ENCODE data around the gene ONECUT2. TPM values are rescaled to one million over a fixed set of nuclear protein-coding genes. Genes with fewer than 3 reads are reported as not detected.

Gene ONECUT2
- total and polyA plus RNA-seq, 2 donors (not counting 1 experiment from before 2014, with no cell fraction given) = not detected

DNA sequence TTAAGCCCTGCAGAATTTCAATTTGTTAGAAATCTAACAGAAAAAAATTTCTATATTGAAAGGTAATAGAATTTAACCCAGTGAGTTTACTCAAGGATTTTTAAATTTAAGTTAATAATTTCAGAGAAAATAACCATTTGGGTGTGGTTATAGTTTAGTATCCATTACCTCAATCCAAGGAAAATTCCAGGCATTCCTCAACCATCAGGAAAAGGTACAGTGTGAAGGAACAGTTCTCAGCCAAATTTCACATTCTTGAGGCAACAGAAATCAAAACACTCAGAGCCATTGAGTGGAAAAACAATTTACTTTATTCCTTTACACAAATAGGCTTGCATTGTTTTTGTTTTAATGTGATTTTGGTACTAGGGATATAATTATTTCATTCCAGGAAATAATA is 45.6 kb downstream of the ONECUT2 start:
- Histone ChIP-seq H4K20me1 (ENCODE audit: control insufficient read depth, insufficient read depth, low read length, poor library complexity, severe bottlenecking) (no peaks in the 10 kb centered on the region), H3K9ac (ENCODE audit: low read length) (no peak overlapping the region), H3K9me3 (ENCODE audit: control extremely low read depth in 1 of 3, control insufficient read depth in 2 of 3, insufficient read depth in 1 of 3, low read length in 2 of 3) (no peaks in the 10 kb centered on the region), H2AFZ (ENCODE audit: insufficient read depth, low read depth, low read length, poor library complexity, severe bottlenecking) (no peak overlapping the region), H3K79me2 (ENCODE audit: control insufficient read depth, insufficient read depth, low read length) (no peaks in the 10 kb centered on the region), H3K27ac (ENCODE audit: low read length in 2 of 2) (no peak overlapping the region), H3K4me2 (replicated peaks; ENCODE audit: low read depth, low read length, poor library complexity, severe bottlenecking) (no peak overlapping the region), H3K4me3 (ENCODE audit: control extremely low read depth in 1 of 5, extremely low read depth in 1 of 5, insufficient read depth in 1 of 5, low read depth in 2 of 5, low read length in 4 of 5) (no peak overlapping the region), H3K36me3 (replicated peaks in 1 of 2; ENCODE audit: control extremely low read depth in 1 of 2, control insufficient read depth in 1 of 2, extremely low read depth in 1 of 2, insufficient read depth in 2 of 2, low read length in 1 of 2) (no peaks in the 10 kb centered on the region), H3K4me1 (ENCODE audit: control insufficient read depth in 2 of 2, insufficient read depth in 2 of 2, low read length in 2 of 2) (no peaks in the 10 kb centered on the region), H3K27me3 (replicated peaks in 1 of 4; ENCODE audit: control extremely low read depth in 1 of 4, control insufficient read depth in 3 of 4, insufficient read depth in 4 of 4, low read length in 3 of 4) (peaks cover 0 to 8% (median 0%) of the 10 kb centered on the region in 4 experiments)
- no peak for DNase-seq
- H3K27ac Mint-ChIP-seq = no peak overlapping the region
- H3K27me3 Mint-ChIP-seq = peaks cover 44% of the 10 kb centered on the region
- CTCF ChIA-PET = no interaction called here
- no peak for TF ChIP-seq CTCF (IDR thresholded peaks at IDR 0.05)
- no peak for TF ChIP-seq EZH2 (IDR thresholded peaks at IDR 0.05; ENCODE audit: borderline replicate concordance, insufficient read depth, low read depth, low read length, poor library complexity, severe bottlenecking)
- peaks cover 5% of the 10 kb centered on the region for H3K4me1 Mint-ChIP-seq
- POLR2A ChIA-PET = no interaction called here
- no peak for ATAC-seq (ENCODE audit: low read depth)
- no peaks in the 10 kb centered on the region for H3K9me3 Mint-ChIP-seq (ENCODE audit: insufficient read depth)
- H3K4me3 Mint-ChIP-seq = no peak overlapping the region
- intact Hi-C loops (cut with micrococcal nuclease) = no loop called here

- no peak overlapping the region for H3K27ac Mint-ChIP-seq
- intact Hi-C loops (cut with micrococcal nuclease) = no loop called here
- Histone ChIP-seq H3K4me1 (ENCODE audit: control insufficient read depth in 2 of 2, insufficient read depth in 2 of 2, low read length in 2 of 2) (no peaks in the 10 kb centered on the region), H3K36me3 (replicated peaks in 1 of 2; ENCODE audit: control extremely low read depth in 1 of 2, control insufficient read depth in 1 of 2, extremely low read depth in 1 of 2, insufficient read depth in 2 of 2, low read length in 1 of 2) (no peaks in the 10 kb centered on the region), H3K27ac (ENCODE audit: low read length in 2 of 2) (no peak overlapping the region), H2AFZ (ENCODE audit: insufficient read depth, low read depth, low read length, poor library complexity, severe bottlenecking) (no peak overlapping the region), H3K4me3 (ENCODE audit: control extremely low read depth in 1 of 5, extremely low read depth in 1 of 5, insufficient read depth in 1 of 5, low read depth in 2 of 5, low read length in 4 of 5) (no peak overlapping the region), H4K20me1 (ENCODE audit: control insufficient read depth, insufficient read depth, low read length, poor library complexity, severe bottlenecking) (no peaks in the 10 kb centered on the region), H3K4me2 (replicated peaks; ENCODE audit: low read depth, low read length, poor library complexity, severe bottlenecking) (no peak overlapping the region), H3K79me2 (ENCODE audit: control insufficient read depth, insufficient read depth, low read length) (no peaks in the 10 kb centered on the region), H3K9ac (ENCODE audit: low read length) (no peak overlapping the region), H3K27me3 (replicated peaks in 1 of 4; ENCODE audit: control extremely low read depth in 1 of 4, control insufficient read depth in 3 of 4, insufficient read depth in 4 of 4, low read length in 3 of 4) (peaks cover 0 to 4% (median 0%) of the 10 kb centered on the region in 4 experiments), H3K9me3 (ENCODE audit: control extremely low read depth in 1 of 3, control insufficient read depth in 2 of 3, insufficient read depth in 1 of 3, low read length in 2 of 3) (peaks cover 0 to 2% (median 0%) of the 10 kb centered on the region in 3 donors)
- DNase-seq = no peak
- no peaks in the 10 kb centered on the region for H3K4me1 Mint-ChIP-seq
- WGBS (ENCODE audit: insufficient coverage) = 100% methylated on average over 2 of the region's 7 CpGs
- no peak for ATAC-seq (ENCODE audit: low read depth)
- CTCF ChIA-PET = no interaction called here
- H3K9me3 Mint-ChIP-seq (ENCODE audit: insufficient read depth) = no peaks in the 10 kb centered on the region
- no peak overlapping the region for H3K4me3 Mint-ChIP-seq
- TF ChIP-seq CTCF (IDR thresholded peaks at IDR 0.05) = no peak
- TF ChIP-seq EZH2 (IDR thresholded peaks at IDR 0.05; ENCODE audit: borderline replicate concordance, insufficient read depth, low read depth, low read length, poor library complexity, severe bottlenecking) = no peak
- H3K27me3 Mint-ChIP-seq = peaks cover 27% of the 10 kb centered on the region
- POLR2A ChIA-PET = no interaction called here
These were observed 62.5 kb downstream of the ONECUT2 start for GRCh38 chr18:57497372-57498294.

Measured in B cell (primary cell).